GM21737 (cell line): ENCODE results near the gene PACRG.

Experiments used
- ATAC-seq: cut with Tn5 transposase; IDR thresholded peaks from one replicate; pipeline ENCODE4 v1.9.1; 2021; ENCODE audit warnings: mild to moderate bottlenecking, moderate library complexity; ENCODE audit not compliant: unreplicated experiment

The PACRG gene

GRCh38 chr6:163260911-163261310, 533.1 kb downstream of the PACRG start:
- ATAC-seq = no peak

GRCh38 chr6:163261361-163261760, 533.6 kb downstream of the PACRG start:
- ATAC-seq = no peak

GRCh38 chr6:163262080-163262479, 534.3 kb downstream of the PACRG start:
- no peak for ATAC-seq

- ATAC-seq = no peak
Measured at GRCh38 chr6:163263196-163263595, 535.4 kb downstream of the PACRG start.

- ATAC-seq = no peak
Measured at GRCh38 chr6:163263998-163264661, 536.4 kb downstream of the PACRG start.

GRCh38 chr6:163264662-163265035, 536.9 kb downstream of the PACRG start:
- no peak for ATAC-seq

- ATAC-seq = no peak
Measured at GRCh38 chr6:163281634-163282033, 553.9 kb downstream of the PACRG start.

- no peak for ATAC-seq
Measured at GRCh38 chr6:163282672-163283071, 554.9 kb downstream of the PACRG start.

- ATAC-seq = no peak
Measured at GRCh38 chr6:163284151-163284550, 556.4 kb downstream of the PACRG start.

- no peak for ATAC-seq
Measured at GRCh38 chr6:163285691-163286090, 557.9 kb downstream of the PACRG start.

- ATAC-seq = no peak
Measured at GRCh38 chr6:163287626-163288025, 559.9 kb downstream of the PACRG start.

GRCh38 chr6:163288066-163288465, 560.3 kb downstream of the PACRG start:
- ATAC-seq = no peak

GRCh38 chr6:163288915-163289314, 561.1 kb downstream of the PACRG start:
- no peak for ATAC-seq

- no peak for ATAC-seq
Measured at GRCh38 chr6:163289447-163289846, 561.7 kb downstream of the PACRG start.

- no peak for ATAC-seq
Measured at GRCh38 chr6:163290545-163291274, 562.9 kb downstream of the PACRG start.

- no peak for ATAC-seq
Measured at GRCh38 chr6:163291622-163292021, 563.8 kb downstream of the PACRG start.

GRCh38 chr6:163293286-163293685, 565.5 kb downstream of the PACRG start:
- no peak for ATAC-seq

- no peak for ATAC-seq
Measured at GRCh38 chr6:163294734-163295133, 567.0 kb downstream of the PACRG start.

- no peak for ATAC-seq
Measured at GRCh38 chr6:163296835-163297519, 569.2 kb downstream of the PACRG start.

- ATAC-seq = no peak
Measured at GRCh38 chr6:163298079-163298830, 570.5 kb downstream of the PACRG start.

GRCh38 chr6:163300838-163301237, 573.1 kb downstream of the PACRG start:
- no peak for ATAC-seq
